ENCODE results near the gene AFG3L2. TPM values are rescaled to one million over a fixed set of nuclear protein-coding genes. Genes with fewer than 3 reads are reported as not detected.

The AFG3L2 gene
- total RNA-seq, 1 donor from 2014 or later = 51.7 TPM

DNA sequence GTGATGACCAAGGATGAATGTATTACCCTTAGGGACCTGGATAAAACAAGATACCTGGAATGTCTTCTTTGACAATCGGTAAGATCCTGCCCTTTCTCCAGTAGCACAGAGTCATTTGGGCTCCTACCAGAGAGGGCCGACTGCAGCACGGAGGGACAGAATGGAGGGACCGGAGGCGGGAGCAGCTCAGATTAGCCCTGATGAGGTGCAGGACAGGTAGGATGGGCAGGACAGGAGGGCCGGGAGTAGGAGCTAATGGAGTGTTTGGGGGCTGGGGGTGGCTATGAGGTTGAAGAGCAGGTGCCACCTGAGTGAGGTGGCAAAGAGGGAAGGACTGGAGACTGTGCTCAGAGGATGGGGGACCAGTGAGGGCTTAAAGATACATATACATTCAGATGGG is 20.8 kb upstream of the AFG3L2 start:
- Mint-ChIP-seq H3K4me3 (no peak overlapping the region), H3K27me3 (ENCODE audit: insufficient read depth, low read depth) (peaks cover 4% of the 10 kb centered on the region), H3K9me3 (no peaks in the 10 kb centered on the region), H3K27ac (no peak overlapping the region), H3K4me1 (peaks cover 2% of the 10 kb centered on the region), H3K36me3 (no peaks in the 10 kb centered on the region)
- no peak for DNase-seq (ENCODE audit: low spot score)
- no peaks in the 10 kb centered on the region for H3K79me2 ChIP-seq (ENCODE audit: low read depth)
- TF ChIP-seq EZH2 (IDR thresholded peaks at IDR 0.05) (no peak), EZH2phosphoT487 (IDR thresholded peaks at IDR 0.05) (no peak)
- TF ChIP-seq, protein P1, sequence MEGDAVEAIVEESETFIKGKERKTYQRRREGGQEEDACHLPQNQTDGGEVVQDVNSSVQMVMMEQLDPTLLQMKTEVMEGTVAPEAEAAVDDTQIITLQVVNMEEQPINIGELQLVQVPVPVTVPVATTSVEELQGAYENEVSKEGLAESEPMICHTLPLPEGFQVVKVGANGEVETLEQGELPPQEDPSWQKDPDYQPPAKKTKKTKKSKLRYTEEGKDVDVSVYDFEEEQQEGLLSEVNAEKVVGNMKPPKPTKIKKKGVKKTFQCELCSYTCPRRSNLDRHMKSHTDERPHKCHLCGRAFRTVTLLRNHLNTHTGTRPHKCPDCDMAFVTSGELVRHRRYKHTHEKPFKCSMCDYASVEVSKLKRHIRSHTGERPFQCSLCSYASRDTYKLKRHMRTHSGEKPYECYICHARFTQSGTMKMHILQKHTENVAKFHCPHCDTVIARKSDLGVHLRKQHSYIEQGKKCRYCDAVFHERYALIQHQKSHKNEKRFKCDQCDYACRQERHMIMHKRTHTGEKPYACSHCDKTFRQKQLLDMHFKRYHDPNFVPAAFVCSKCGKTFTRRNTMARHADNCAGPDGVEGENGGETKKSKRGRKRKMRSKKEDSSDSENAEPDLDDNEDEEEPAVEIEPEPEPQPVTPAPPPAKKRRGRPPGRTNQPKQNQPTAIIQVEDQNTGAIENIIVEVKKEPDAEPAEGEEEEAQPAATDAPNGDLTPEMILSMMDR (IDR thresholded peaks at IDR 0.05) = no peak
- H3K4me1 ChIP-seq = no peaks in the 10 kb centered on the region
- no peaks in the 10 kb centered on the region for H3K36me3 ChIP-seq
- H4K20me1 ChIP-seq (ENCODE audit: low read depth) = no peaks in the 10 kb centered on the region
- H3K9me3 ChIP-seq (ENCODE audit: low read depth) = no peaks in the 10 kb centered on the region
- H3K27ac ChIP-seq = no peak overlapping the region
- H3K4me2 ChIP-seq = no peak overlapping the region
- no peak overlapping the region for H3K9ac ChIP-seq
- no peaks in the 10 kb centered on the region for H3K27me3 ChIP-seq
- no peak overlapping the region for H3K4me3 ChIP-seq
- H3F3A ChIP-seq (ENCODE audit: low read depth) = no peaks in the 10 kb centered on the region
- H2AFZ ChIP-seq (replicated peaks) = no peak overlapping the region

DNA sequence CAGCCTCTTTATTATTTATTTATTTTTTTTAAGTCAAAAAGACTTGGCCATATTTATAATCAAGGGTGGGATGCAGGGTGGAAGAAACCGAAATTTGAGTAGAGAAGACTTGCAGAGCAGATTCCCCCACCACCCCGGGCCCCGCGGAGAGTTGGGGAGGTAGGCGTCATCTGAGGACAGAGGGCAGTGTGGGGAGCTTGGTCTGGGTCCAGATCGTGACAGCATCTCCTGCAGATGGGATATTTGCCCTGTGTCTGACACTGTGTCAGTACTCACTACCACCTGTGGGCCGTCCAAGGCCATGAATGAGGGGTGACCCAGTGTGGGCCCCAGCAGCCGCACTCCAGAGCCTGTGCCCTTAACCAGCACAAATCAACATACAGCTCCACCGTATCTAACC is 20.2 kb upstream of the AFG3L2 start:
- H3K4me1 Mint-ChIP-seq = peaks cover 2% of the 10 kb centered on the region
- H3K79me2 ChIP-seq (ENCODE audit: low read depth) = no peaks in the 10 kb centered on the region
- no peak overlapping the region for H3K9ac ChIP-seq
- no peaks in the 10 kb centered on the region for H3K27me3 ChIP-seq
- H3K4me2 ChIP-seq = no peak overlapping the region
- no peak overlapping the region for H3K4me3 ChIP-seq
- no peak overlapping the region for H3K4me3 Mint-ChIP-seq
- H3K27ac ChIP-seq = no peak overlapping the region
- H3K27me3 Mint-ChIP-seq (ENCODE audit: insufficient read depth, low read depth) = peaks cover 4% of the 10 kb centered on the region
- H3F3A ChIP-seq (ENCODE audit: low read depth) = no peaks in the 10 kb centered on the region
- no peaks in the 10 kb centered on the region for H3K36me3 Mint-ChIP-seq
- no peak for DNase-seq (ENCODE audit: low spot score)
- H3K27ac Mint-ChIP-seq = no peak overlapping the region
- H2AFZ ChIP-seq (replicated peaks) = no peak overlapping the region
- TF ChIP-seq EZH2phosphoT487 (IDR thresholded peaks at IDR 0.05) (no peak), EZH2 (IDR thresholded peaks at IDR 0.05) (no peak)
- TF ChIP-seq, protein P1 (IDR thresholded peaks at IDR 0.05) = no peak
- H3K36me3 ChIP-seq = no peaks in the 10 kb centered on the region
- H4K20me1 ChIP-seq (ENCODE audit: low read depth) = no peaks in the 10 kb centered on the region
- H3K4me1 ChIP-seq = no peaks in the 10 kb centered on the region
- no peaks in the 10 kb centered on the region for H3K9me3 ChIP-seq (ENCODE audit: low read depth)
- H3K9me3 Mint-ChIP-seq = no peaks in the 10 kb centered on the region

DNA sequence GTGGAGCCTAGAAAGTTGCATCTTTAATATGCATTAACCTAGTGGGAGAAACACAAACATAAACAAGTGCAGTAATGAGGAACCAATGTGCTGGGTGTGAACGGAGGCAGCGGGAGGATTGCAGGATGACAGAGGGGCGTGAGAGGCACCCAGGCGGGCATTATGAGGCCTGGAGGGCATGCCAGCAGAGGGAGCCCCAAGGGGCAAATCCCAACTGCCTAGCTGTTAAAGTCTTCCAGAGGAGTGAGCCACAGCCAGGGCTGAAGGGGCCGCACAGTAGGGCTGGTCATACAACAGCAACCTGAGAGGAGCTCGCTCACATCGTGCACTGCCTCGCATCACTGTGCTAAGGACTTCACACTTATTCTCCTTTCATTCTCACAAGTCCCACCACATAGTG is 17.4 kb upstream of the AFG3L2 start:
- no peaks in the 10 kb centered on the region for H3K36me3 Mint-ChIP-seq
- Histone ChIP-seq H3K4me3 (no peak overlapping the region), H3K4me1 (no peaks in the 10 kb centered on the region), H3K4me2 (no peak overlapping the region), H3K9ac (no peak overlapping the region), H3K27ac (no peak overlapping the region), H3K79me2 (ENCODE audit: low read depth) (no peaks in the 10 kb centered on the region), H3K36me3 (no peaks in the 10 kb centered on the region), H3K9me3 (ENCODE audit: low read depth) (no peaks in the 10 kb centered on the region), H4K20me1 (ENCODE audit: low read depth) (no peaks in the 10 kb centered on the region), H2AFZ (replicated peaks) (no peak overlapping the region), H3F3A (ENCODE audit: low read depth) (no peaks in the 10 kb centered on the region), H3K27me3 (no peaks in the 10 kb centered on the region)
- no peaks in the 10 kb centered on the region for H3K9me3 Mint-ChIP-seq
- peak; percentile 45 for DNase-seq (ENCODE audit: low spot score)
- peaks cover 2% of the 10 kb centered on the region for H3K4me1 Mint-ChIP-seq
- peaks cover 2% of the 10 kb centered on the region for H3K27me3 Mint-ChIP-seq (ENCODE audit: insufficient read depth, low read depth)
- TF ChIP-seq EZH2phosphoT487 (IDR thresholded peaks at IDR 0.05) = no peak
- TF ChIP-seq, protein P1 (IDR thresholded peaks at IDR 0.05) = peak; percentile 50
- H3K4me3 Mint-ChIP-seq = no peak overlapping the region
- no peak overlapping the region for H3K27ac Mint-ChIP-seq

All from neural progenitor cell (in vitro differentiated cells).